Endothelial cell of coronary artery (primary cell): Measurements from ENCODE around the gene CARS1. TPM values are rescaled to one million over a fixed set of nuclear protein-coding genes. Genes with fewer than 3 reads are reported as not detected.

ENCODE experiments used
- total RNA-seq: library from RNA; depleted of rRNA; stranded (reverse); fragments of >200 nt; gene quantifications from 2 replicates; pipeline ENCODE4 v1.2.3, GENCODE V29; 2014

CARS1 gene
- total RNA-seq: 39.4 and 61.9 TPM in 2 replicates

GRCh38 chr11:3057069-3057963 is at the start of gene CARS1:
Gene CARS1 (minus strand): TSS chr11:3057423. CDS start chr11:3057367, 56 bp downstream.

GRCh38 chr11:2992234-2992996 is 64.8 kb downstream of the CARS1 start, which contains the start of gene NAP1L4:
Gene NAP1L4 (minus strand): TSS chr11:2992329. CDS start chr11:2979220, 13,109 bp downstream.

Other genes with a start within 250 kb of the CARS1 start
- gene CDKN1C, start 171.6 kb downstream of the CARS1 start, total RNA-seq: 3.1 and 4.7 TPM in 2 replicates
- gene PHLDA2, start 128.0 kb downstream of the CARS1 start, total RNA-seq: 4.9 and 6.1 TPM in 2 replicates
- gene NAP1L4, start 65.1 kb downstream of the CARS1 start, total RNA-seq: 161 and 179 TPM in 2 replicates
- gene OSBPL5, start 107.9 kb upstream of the CARS1 start, total RNA-seq: 22.1 and 36.3 TPM in 2 replicates
- gene MRGPRG, start 161.4 kb upstream of the CARS1 start, total RNA-seq: not detected in 2 replicates
- not detected in 2 replicates for gene MRGPRE, start 175.0 kb upstream of the CARS1 start, total RNA-seq